SK-N-SH treated with all-trans-retinoic acid at 6 μM for 48 hours (cell line): ENCODE measurements around the gene FBL.
A peak's percentile ranks its signal among the peaks of the same experiment; 100 is the strongest.
"Not testable (repeated sequence)": the region's sequence is repeated elsewhere in the genome, so short reads cannot be mapped to it uniquely, and the experiment has no call there.

Experiments used
- ATAC-seq: fragments of 200-7000 bp; cut with Tn5 transposase; 3 replicates; pipeline ENCODE4 v1.9.1; 2020; ENCODE audit warnings: mild to moderate bottlenecking, moderate library complexity
- ARNTL ChIP-seq: fragments of 450-650 bp; formaldehyde crosslinking; IDR thresholded peaks from 2 replicates; pipeline ENCODE4 v1.5.0; 2020; ENCODE audit warnings: low read depth, mild to moderate bottlenecking, moderate library complexity, borderline replicate concordance
- ISL1 ChIP-seq: fragments of 250-450 bp; sonication (Bioruptor Pico); IDR thresholded peaks from 2 replicates; pipeline ENCODE4 v2.1.2; 2022; ENCODE audit warnings: mild to moderate bottlenecking, moderate library complexity
- OSR1 ChIP-seq: fragments of 250-450 bp; sonication (Bioruptor Pico); IDR thresholded peaks from 2 replicates; pipeline ENCODE4 v1.8.0; 2022; ENCODE audit warnings: moderate library complexity, mild to moderate bottlenecking, inconsistent platforms
- PATZ1 ChIP-seq: fragments of 250-450 bp; sonication (Bioruptor Pico); IDR thresholded peaks from 2 replicates; pipeline ENCODE4 v1.8.0; 2020; ENCODE audit warnings: mild to moderate bottlenecking, moderate library complexity, borderline replicate concordance
- RARB ChIP-seq: fragments of 250-450 bp; sonication (Bioruptor Pico); IDR thresholded peaks from 2 replicates; pipeline ENCODE4 v1.8.0; 2021; ENCODE audit warnings: mild to moderate bottlenecking, moderate library complexity
- SNAI2 ChIP-seq: fragments of 250-450 bp; sonication (Bioruptor Pico); IDR thresholded peaks from 2 replicates; pipeline ENCODE4 v1.5.0; 2020; ENCODE audit warnings: mild to moderate bottlenecking, moderate library complexity
- TCF4 ChIP-seq: fragments of 250-450 bp; sonication (Bioruptor Pico); IDR thresholded peaks from 2 replicates; pipeline ENCODE4 v1.8.0; 2021; ENCODE audit warnings: mild to moderate bottlenecking, moderate library complexity, borderline replicate concordance
- TOX ChIP-seq: fragments of 250-450 bp; sonication (Bioruptor Pico); IDR thresholded peaks from 2 replicates; pipeline ENCODE4 v1.8.0; 2021; ENCODE audit warnings: mild to moderate bottlenecking, moderate library complexity, borderline replicate concordance
- ZC3H10 ChIP-seq: fragments of 250-450 bp; sonication (Bioruptor Pico); IDR thresholded peaks from 2 replicates; pipeline ENCODE4 v1.5.1; 2021; ENCODE audit warnings: mild to moderate bottlenecking, moderate library complexity
- ZFP30 ChIP-seq: fragments of 450-650 bp; formaldehyde crosslinking; IDR thresholded peaks from 2 replicates; pipeline ENCODE4 v1.5.0; 2022; ENCODE audit warnings: mild to moderate bottlenecking, moderate library complexity
- TF ChIP-seq, protein P1 (sequence below): fragments of 250-450 bp; sonication (Bioruptor Pico); IDR thresholded peaks from 2 replicates; pipeline ENCODE4 v1.5.1; 2021; ENCODE audit warnings: mild to moderate bottlenecking, moderate library complexity
- TF ChIP-seq, protein P2 (sequence below): fragments of 250-450 bp; sonication (Bioruptor Pico); IDR thresholded peaks from 2 replicates; pipeline ENCODE4 v1.5.0; 2020; ENCODE audit warnings: mild to moderate bottlenecking, moderate library complexity

FBL gene

DNA sequence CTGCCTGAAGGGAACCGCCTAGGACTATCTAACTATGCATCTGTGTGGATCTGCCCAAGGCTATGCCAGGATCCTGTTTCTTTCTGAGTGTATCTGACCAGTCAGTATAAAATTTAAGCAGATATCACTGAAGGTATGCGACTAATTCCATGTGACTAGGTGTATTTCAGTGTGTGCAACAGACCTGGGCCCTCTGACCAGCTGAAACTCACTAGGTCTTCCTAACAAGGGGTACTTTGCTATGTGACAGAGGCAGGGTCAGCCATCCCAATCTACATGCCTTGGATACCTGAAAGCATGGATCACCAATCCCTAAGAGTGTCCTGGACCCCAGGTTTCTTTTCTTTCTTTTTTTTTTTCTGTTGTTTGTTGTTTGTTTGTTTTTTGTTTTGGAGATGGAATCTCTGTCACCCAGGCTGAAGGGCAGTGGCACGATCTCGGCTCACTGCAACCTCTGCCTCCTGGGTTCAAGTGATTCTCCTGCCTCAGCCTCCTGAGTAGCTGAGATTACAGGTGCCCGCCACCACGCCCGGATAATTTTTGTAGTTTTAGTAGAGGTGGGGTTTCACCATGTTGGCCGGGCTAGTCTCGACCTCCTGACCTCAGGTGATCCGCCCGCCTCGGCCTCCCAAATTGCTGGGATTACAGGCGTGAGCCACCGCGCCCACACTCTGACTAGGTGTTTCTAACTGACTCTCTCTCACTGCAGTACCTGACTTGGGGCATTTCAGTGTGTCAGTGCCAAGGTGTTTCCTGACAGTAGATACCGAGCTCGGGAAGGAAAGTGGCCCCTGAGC, 44.8 kb upstream of the FBL start:
- ATAC-seq, result no peak
- TF ChIP-seq SNAI2 (CRISPR knock-in tag) (no peak), ARNTL (no peak), ZFP30 (CRISPR knock-in tag) (no peak), ISL1 (CRISPR knock-in tag) (no peak), ZC3H10 (CRISPR knock-in tag) (no peak), TCF4 (no peak), TOX (CRISPR knock-in tag) (no peak), RARB (CRISPR knock-in tag) (no peak), PATZ1 (CRISPR knock-in tag) (no peak), OSR1 (CRISPR knock-in tag) (no peak)
- TF ChIP-seq, protein P1, sequence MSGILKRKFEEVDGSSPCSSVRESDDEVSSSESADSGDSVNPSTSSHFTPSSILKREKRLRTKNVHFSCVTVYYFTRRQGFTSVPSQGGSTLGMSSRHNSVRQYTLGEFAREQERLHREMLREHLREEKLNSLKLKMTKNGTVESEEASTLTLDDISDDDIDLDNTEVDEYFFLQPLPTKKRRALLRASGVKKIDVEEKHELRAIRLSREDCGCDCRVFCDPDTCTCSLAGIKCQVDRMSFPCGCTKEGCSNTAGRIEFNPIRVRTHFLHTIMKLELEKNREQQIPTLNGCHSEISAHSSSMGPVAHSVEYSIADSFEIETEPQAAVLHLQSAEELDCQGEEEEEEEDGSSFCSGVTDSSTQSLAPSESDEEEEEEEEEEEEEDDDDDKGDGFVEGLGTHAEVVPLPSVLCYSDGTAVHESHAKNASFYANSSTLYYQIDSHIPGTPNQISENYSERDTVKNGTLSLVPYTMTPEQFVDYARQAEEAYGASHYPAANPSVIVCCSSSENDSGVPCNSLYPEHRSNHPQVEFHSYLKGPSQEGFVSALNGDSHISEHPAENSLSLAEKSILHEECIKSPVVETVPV (CRISPR knock-in tag), result no peak
- TF ChIP-seq, protein P2, sequence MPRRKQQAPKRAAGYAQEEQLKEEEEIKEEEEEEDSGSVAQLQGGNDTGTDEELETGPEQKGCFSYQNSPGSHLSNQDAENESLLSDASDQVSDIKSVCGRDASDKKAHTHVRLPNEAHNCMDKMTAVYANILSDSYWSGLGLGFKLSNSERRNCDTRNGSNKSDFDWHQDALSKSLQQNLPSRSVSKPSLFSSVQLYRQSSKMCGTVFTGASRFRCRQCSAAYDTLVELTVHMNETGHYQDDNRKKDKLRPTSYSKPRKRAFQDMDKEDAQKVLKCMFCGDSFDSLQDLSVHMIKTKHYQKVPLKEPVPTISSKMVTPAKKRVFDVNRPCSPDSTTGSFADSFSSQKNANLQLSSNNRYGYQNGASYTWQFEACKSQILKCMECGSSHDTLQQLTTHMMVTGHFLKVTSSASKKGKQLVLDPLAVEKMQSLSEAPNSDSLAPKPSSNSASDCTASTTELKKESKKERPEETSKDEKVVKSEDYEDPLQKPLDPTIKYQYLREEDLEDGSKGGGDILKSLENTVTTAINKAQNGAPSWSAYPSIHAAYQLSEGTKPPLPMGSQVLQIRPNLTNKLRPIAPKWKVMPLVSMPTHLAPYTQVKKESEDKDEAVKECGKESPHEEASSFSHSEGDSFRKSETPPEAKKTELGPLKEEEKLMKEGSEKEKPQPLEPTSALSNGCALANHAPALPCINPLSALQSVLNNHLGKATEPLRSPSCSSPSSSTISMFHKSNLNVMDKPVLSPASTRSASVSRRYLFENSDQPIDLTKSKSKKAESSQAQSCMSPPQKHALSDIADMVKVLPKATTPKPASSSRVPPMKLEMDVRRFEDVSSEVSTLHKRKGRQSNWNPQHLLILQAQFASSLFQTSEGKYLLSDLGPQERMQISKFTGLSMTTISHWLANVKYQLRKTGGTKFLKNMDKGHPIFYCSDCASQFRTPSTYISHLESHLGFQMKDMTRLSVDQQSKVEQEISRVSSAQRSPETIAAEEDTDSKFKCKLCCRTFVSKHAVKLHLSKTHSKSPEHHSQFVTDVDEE (CRISPR knock-in tag), result no peak

- not testable (repeated sequence) for ATAC-seq
Measured at GRCh38 chr19:39889872-39890754, 43.9 kb upstream of the FBL start.

DNA sequence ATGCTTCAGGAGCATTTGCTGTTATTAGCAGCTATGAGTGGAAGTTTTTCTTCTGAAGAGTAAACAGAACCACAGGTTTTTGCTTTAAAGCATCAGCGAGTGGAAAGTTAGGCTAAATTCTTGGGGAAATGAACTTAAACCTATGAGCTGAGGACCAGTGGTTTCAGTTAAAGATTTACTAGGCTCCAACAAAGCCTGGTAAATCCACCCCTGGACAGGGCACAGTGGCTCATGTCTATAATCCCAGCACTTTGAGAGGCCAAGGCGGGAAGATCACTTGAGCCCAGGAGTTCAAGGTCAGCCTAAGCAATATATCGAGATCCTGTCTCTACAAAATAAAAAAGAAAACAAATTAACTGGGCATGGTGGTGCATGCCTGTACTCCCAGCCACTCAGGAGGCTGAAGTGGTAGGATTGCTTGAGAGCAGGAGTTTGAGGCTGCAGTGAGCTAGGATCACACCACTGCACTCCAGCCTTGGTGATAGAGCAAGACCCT, 41.3 kb upstream of the FBL start:
- not testable (repeated sequence) for ATAC-seq

GRCh38 chr19:39885821-39886554, 39.8 kb upstream of the FBL start:
- ATAC-seq, result not testable (repeated sequence)

GRCh38 chr19:39884721-39885120, 38.5 kb upstream of the FBL start:
- ATAC-seq, result not testable (repeated sequence)

- not testable (repeated sequence) for ATAC-seq
Measured at GRCh38 chr19:39882645-39883044, 36.5 kb upstream of the FBL start.

GRCh38 chr19:39881495-39882110, 35.4 kb upstream of the FBL start:
- peak; percentile 80 for ATAC-seq

- not testable (repeated sequence) for ATAC-seq
Measured at GRCh38 chr19:39880241-39880640, 34.1 kb upstream of the FBL start.

- not testable (repeated sequence) for ATAC-seq
Measured at GRCh38 chr19:39879796-39880195, 33.6 kb upstream of the FBL start.

GRCh38 chr19:39878866-39879265, 32.7 kb upstream of the FBL start:
- not testable (repeated sequence) for ATAC-seq
